HEK293 (cell line): ENCODE data around the gene RPS21.

ENCODE experiments used
- BCL11A ChIP-seq: fragments of 450-650 bp; formaldehyde crosslinking; IDR thresholded peaks from 2 replicates; pipeline ENCODE4 v1.5.1; 2016; ENCODE audit warnings: low read depth, missing biosample characterization, missing genetic modification characterization
- FEZF1 ChIP-seq: fragments of 450-650 bp; formaldehyde crosslinking; IDR thresholded peaks from 2 replicates; pipeline ENCODE4 v1.5.1; 2016; ENCODE audit warnings: missing biosample characterization, missing genetic modification characterization
- PRDM1 ChIP-seq: fragments of 450-650 bp; formaldehyde crosslinking; IDR thresholded peaks from 2 replicates; pipeline ENCODE4; 2016; ENCODE audit warnings: missing biosample characterization, missing genetic modification characterization
- YY1 ChIP-seq: fragments of 450-650 bp; formaldehyde crosslinking; IDR thresholded peaks from 2 replicates; pipeline ENCODE4 v1.5.1; 2018; ENCODE audit warnings: missing biosample characterization, missing genetic modification characterization
- ZBTB26 ChIP-seq: fragments of 450-650 bp; formaldehyde crosslinking; optimal IDR thresholded peaks from 2 replicates; pipeline ENCODE3; 2016; ENCODE audit warnings: missing biosample characterization, mild to moderate bottlenecking, missing genetic modification characterization
- ZBTB44 ChIP-seq: fragments of 450-650 bp; IDR thresholded peaks from 2 replicates; pipeline ENCODE4 v1.5.1; 2018; ENCODE audit warnings: missing biosample characterization, mild to moderate bottlenecking, missing genetic modification characterization
- ZBTB7A ChIP-seq: fragments of 450-650 bp; formaldehyde crosslinking; IDR thresholded peaks from 2 replicates; pipeline ENCODE4 v1.5.1; 2016; ENCODE audit warnings: low read depth, missing biosample characterization, missing genetic modification characterization
- ZNF114 ChIP-seq: fragments of 450-650 bp; formaldehyde crosslinking; IDR thresholded peaks from 2 replicates; pipeline ENCODE4 v1.5.0; 2017; ENCODE audit warnings: missing biosample characterization, missing genetic modification characterization
- ZNF24 ChIP-seq: fragments of 450-650 bp; formaldehyde crosslinking; IDR thresholded peaks from 2 replicates; pipeline ENCODE4 v1.5.1; 2016; ENCODE audit warnings: missing biosample characterization, missing genetic modification characterization
- ZNF423 ChIP-seq: fragments of 450-650 bp; formaldehyde crosslinking; IDR thresholded peaks from 2 replicates; pipeline ENCODE4 v1.5.1; 2016; ENCODE audit warnings: missing biosample characterization, missing genetic modification characterization
- ZNF558 ChIP-seq: fragments of 450-650 bp; formaldehyde crosslinking; IDR thresholded peaks from 2 replicates; pipeline ENCODE4 v1.5.1; 2016; ENCODE audit warnings: missing biosample characterization, missing genetic modification characterization
- ZNF621 ChIP-seq: fragments of 450-650 bp; formaldehyde crosslinking; IDR thresholded peaks from 2 replicates; pipeline ENCODE4 v1.5.1; 2017; ENCODE audit warnings: missing biosample characterization, missing genetic modification characterization
- TF ChIP-seq, protein P1 (sequence below): fragments of 450-650 bp; formaldehyde crosslinking; IDR thresholded peaks from 2 replicates; pipeline ENCODE4 v1.5.1; 2016; ENCODE audit warnings: missing biosample characterization, missing genetic modification characterization
- TF ChIP-seq, protein P2 (sequence below): fragments of 450-650 bp; formaldehyde crosslinking; IDR thresholded peaks from 2 replicates; pipeline ENCODE4 v1.5.1; 2016; ENCODE audit warnings: missing biosample characterization, missing genetic modification characterization

GRCh38 chr20:62408055-62408454 is 21.2 kb downstream of the RPS21 start:
- no peak for TF ChIP-seq ZBTB7A
- TF ChIP-seq, protein P1, sequence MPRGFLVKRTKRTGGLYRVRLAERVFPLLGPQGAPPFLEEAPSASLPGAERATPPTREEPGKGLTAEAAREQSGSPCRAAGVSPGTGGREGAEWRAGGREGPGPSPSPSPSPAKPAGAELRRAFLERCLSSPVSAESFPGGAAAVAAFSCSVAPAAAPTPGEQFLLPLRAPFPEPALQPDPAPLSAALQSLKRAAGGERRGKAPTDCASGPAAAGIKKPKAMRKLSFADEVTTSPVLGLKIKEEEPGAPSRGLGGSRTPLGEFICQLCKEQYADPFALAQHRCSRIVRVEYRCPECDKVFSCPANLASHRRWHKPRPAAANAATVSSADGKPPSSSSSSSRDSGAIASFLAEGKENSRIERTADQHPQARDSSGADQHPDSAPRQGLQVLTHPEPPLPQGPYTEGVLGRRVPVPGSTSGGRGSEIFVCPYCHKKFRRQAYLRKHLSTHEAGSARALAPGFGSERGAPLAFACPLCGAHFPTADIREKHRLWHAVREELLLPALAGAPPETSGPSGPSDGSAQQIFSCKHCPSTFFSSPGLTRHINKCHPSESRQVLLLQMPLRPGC: no peak
- no peak for TF ChIP-seq ZBTB44 (tag by site-specific recombination)
- TF ChIP-seq ZNF558 (tag by site-specific recombination): no peak
- TF ChIP-seq ZNF24 (tag by site-specific recombination): no peak
- TF ChIP-seq, protein P2, sequence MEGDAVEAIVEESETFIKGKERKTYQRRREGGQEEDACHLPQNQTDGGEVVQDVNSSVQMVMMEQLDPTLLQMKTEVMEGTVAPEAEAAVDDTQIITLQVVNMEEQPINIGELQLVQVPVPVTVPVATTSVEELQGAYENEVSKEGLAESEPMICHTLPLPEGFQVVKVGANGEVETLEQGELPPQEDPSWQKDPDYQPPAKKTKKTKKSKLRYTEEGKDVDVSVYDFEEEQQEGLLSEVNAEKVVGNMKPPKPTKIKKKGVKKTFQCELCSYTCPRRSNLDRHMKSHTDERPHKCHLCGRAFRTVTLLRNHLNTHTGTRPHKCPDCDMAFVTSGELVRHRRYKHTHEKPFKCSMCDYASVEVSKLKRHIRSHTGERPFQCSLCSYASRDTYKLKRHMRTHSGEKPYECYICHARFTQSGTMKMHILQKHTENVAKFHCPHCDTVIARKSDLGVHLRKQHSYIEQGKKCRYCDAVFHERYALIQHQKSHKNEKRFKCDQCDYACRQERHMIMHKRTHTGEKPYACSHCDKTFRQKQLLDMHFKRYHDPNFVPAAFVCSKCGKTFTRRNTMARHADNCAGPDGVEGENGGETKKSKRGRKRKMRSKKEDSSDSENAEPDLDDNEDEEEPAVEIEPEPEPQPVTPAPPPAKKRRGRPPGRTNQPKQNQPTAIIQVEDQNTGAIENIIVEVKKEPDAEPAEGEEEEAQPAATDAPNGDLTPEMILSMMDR (tag by site-specific recombination): no peak
- no peak for TF ChIP-seq ZNF621 (tag by site-specific recombination)
- no peak for TF ChIP-seq FEZF1 (tag by site-specific recombination)
- TF ChIP-seq PRDM1: no peak
- TF ChIP-seq ZNF114 (tag by site-specific recombination): no peak
- TF ChIP-seq BCL11A (tag by site-specific recombination): no peak
- no peak for TF ChIP-seq YY1 (tag by site-specific recombination)
- no peak for TF ChIP-seq ZBTB26
- no peak for TF ChIP-seq ZNF423
